ENCODE results near the gene SARS1.

SARS1 gene

DNA sequence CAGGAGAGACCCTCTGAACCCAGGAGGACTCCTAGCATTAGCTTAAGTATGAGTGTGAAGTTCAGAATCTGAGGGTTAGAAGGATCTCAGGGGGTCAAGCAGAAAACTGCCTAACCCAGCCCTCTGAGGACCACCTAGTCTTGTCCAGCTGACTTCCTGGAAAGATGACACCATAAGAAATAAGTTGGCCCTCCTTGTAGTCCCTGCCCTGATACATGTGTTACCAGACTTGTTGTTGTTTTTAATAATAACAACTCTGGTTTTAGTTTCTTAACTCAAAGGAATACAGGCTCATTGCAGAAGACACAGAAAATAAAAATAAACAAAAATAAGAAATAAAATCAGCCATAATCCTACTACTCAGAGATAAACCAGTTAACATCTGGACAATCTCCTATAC is 21.8 kb upstream of the SARS1 start:
- Histone ChIP-seq H3K36me3 (ENCODE audit: control insufficient read depth in 4 of 4, insufficient read depth in 4 of 4, low read length in 3 of 4) (no peaks in the 10 kb centered on the region), H3K9me3 (ENCODE audit: control extremely low read depth in 1 of 5, control insufficient read depth in 4 of 5, insufficient read depth in 2 of 5, low read depth in 1 of 5, low read length in 4 of 5) (no peaks in the 10 kb centered on the region), H3K27me3 (replicated peaks in 2 of 5; ENCODE audit: control insufficient read depth in 4 of 5, insufficient read depth in 5 of 5, low read length in 4 of 5) (peaks cover 0 to 84% (median 32%) of the 10 kb centered on the region in 5 experiments), H3K27ac (ENCODE audit: insufficient read depth in 1 of 2, low read depth in 1 of 2, low read length in 2 of 2, poor library complexity in 1 of 2, severe bottlenecking in 2 of 2) (no peak overlapping the region), H3K4me3 (ENCODE audit: control insufficient read depth in 1 of 7, extremely low read depth in 1 of 7, insufficient read depth in 4 of 7, low read depth in 2 of 7, low read length in 6 of 7) (no peak overlapping the region), H3K4me1 (ENCODE audit: control extremely low read depth in 1 of 4, control insufficient read depth in 4 of 4, insufficient read depth in 4 of 4, low read length in 3 of 4) (no peaks in the 10 kb centered on the region)
- POLR2A ChIA-PET, result no interaction called here
- CTCF ChIA-PET, result interaction anchor here (1.3 to 4.4 kb wide), 4 partner anchors 8 to 18 kb away, joined by 3 to 19 read pairs (median 6); no protein-coding TSS in a partner anchor
- DNase-seq, result no peak

DNA sequence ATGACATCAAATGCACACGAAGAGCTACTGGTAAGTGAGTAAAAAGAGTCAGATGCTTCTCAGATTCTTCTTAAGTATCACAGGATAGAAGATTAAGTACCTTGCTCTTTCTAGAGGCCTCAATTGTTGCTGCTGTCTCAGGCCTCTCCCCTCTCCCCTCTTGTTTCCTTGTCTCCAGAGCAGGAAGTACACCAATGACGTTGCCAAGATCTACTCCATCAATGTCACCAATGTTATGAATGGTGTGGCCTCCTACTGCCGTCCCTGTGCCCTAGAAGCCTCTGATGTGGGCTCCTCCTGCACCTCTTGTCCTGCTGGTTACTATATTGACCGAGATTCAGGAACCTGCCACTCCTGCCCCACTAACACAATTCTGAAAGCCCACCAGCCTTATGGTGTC is 21.3 kb upstream of the SARS1 start:
- CTCF ChIA-PET, result interaction anchor here (1.1 to 4.4 kb wide), 4 partner anchors 11 to 30 kb away, joined by 3 to 19 read pairs (median 6); no protein-coding TSS in a partner anchor
- POLR2A ChIA-PET, result no interaction called here
- H3K4me1 ChIP-seq (ENCODE audit: control extremely low read depth in 1 of 4, control insufficient read depth in 4 of 4, insufficient read depth in 4 of 4, low read length in 3 of 4), result no peaks in the 10 kb centered on the region
- no peak for DNase-seq
- H3K27me3 ChIP-seq (replicated peaks in 2 of 5; ENCODE audit: control insufficient read depth in 4 of 5, insufficient read depth in 5 of 5, low read length in 4 of 5), result peaks cover 0 to 84% (median 30%) of the 10 kb centered on the region in 5 experiments
- 63% methylated on average over 3 of the region's 4 CpGs for WGBS (ENCODE audit: insufficient coverage)
- no peak overlapping the region for H3K27ac ChIP-seq (ENCODE audit: insufficient read depth in 1 of 2, low read depth in 1 of 2, low read length in 2 of 2, poor library complexity in 1 of 2, severe bottlenecking in 2 of 2)
- no peaks in the 10 kb centered on the region for H3K36me3 ChIP-seq (ENCODE audit: control insufficient read depth in 4 of 4, insufficient read depth in 4 of 4, low read length in 3 of 4)
- no peak overlapping the region for H3K4me3 ChIP-seq (ENCODE audit: control insufficient read depth in 1 of 7, extremely low read depth in 1 of 7, insufficient read depth in 4 of 7, low read depth in 2 of 7, low read length in 6 of 7)
- no peaks in the 10 kb centered on the region for H3K9me3 ChIP-seq (ENCODE audit: control extremely low read depth in 1 of 5, control insufficient read depth in 4 of 5, insufficient read depth in 2 of 5, low read depth in 1 of 5, low read length in 4 of 5)

DNA sequence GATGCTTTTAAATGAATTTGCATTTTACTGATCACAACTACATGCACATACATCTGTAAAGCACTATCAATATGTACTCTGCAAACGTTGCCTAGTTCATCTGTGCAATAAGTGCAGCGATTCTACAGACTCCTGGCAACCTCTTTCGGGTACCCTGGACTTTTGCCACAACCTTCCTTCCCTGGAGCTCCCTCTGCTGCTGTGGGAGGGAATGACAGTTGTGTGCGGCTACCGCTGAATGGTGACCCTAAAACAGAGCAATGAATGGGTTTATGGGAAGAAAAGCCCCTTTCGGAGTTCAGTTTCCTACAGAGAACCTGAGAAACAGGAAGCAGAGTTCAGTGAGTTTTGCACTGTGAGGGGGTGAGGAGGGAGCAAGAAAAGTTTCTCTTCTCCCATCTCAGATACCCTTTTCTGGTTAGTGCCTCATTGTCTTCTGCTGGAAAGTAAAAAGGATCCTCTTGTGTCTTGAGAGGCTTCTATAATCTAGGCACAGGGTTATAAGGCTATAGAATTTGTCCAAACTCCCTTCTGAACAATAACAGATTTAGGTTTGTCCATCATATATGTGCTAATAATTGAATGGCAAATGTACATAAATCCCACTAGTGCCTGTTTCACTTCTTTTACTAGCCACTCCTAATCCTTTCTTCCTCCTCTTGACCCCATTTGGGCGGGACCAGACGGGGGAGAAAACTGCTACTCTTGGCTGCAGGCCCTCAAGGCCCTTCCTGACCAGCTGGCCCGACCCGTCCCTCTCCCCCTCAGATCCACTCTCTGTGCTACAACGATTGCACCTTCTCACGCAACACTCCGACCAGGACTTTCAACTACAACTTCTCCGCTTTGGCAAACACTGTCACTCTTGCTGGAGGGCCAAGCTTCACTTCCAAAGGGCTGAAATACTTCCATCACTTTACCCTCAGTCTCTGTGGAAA is 19.8 kb upstream of the SARS1 start:
- CTCF ChIA-PET, result interaction anchor here (0.8 to 4.4 kb wide), 11 partner anchors 9 to 94 kb away, joined by 3 to 19 read pairs (median 3); partner anchors contain the start of gene ELAPOR1
- Histone ChIP-seq H3K4me1 (ENCODE audit: control extremely low read depth in 1 of 4, control insufficient read depth in 4 of 4, insufficient read depth in 4 of 4, low read length in 3 of 4) (no peaks in the 10 kb centered on the region), H3K27ac (ENCODE audit: insufficient read depth in 1 of 2, low read depth in 1 of 2, low read length in 2 of 2, poor library complexity in 1 of 2, severe bottlenecking in 2 of 2) (no peak overlapping the region), H3K4me3 (ENCODE audit: control insufficient read depth in 1 of 7, extremely low read depth in 1 of 7, insufficient read depth in 4 of 7, low read depth in 2 of 7, low read length in 6 of 7) (no peak overlapping the region), H3K36me3 (ENCODE audit: control insufficient read depth in 4 of 4, insufficient read depth in 4 of 4, low read length in 3 of 4) (no peaks in the 10 kb centered on the region), H3K27me3 (replicated peaks in 2 of 5; ENCODE audit: control insufficient read depth in 4 of 5, insufficient read depth in 5 of 5, low read length in 4 of 5) (peaks cover 0 to 84% (median 34%) of the 10 kb centered on the region in 5 experiments), H3K9me3 (ENCODE audit: control extremely low read depth in 1 of 5, control insufficient read depth in 4 of 5, insufficient read depth in 2 of 5, low read depth in 1 of 5, low read length in 4 of 5) (no peaks in the 10 kb centered on the region)
- POLR2A ChIA-PET, result no interaction called here
- DNase-seq, result peak; percentile 51 to 77 (median 69)
- WGBS (ENCODE audit: insufficient coverage), result 48% methylated on average over 8 of the region's 14 CpGs

DNA sequence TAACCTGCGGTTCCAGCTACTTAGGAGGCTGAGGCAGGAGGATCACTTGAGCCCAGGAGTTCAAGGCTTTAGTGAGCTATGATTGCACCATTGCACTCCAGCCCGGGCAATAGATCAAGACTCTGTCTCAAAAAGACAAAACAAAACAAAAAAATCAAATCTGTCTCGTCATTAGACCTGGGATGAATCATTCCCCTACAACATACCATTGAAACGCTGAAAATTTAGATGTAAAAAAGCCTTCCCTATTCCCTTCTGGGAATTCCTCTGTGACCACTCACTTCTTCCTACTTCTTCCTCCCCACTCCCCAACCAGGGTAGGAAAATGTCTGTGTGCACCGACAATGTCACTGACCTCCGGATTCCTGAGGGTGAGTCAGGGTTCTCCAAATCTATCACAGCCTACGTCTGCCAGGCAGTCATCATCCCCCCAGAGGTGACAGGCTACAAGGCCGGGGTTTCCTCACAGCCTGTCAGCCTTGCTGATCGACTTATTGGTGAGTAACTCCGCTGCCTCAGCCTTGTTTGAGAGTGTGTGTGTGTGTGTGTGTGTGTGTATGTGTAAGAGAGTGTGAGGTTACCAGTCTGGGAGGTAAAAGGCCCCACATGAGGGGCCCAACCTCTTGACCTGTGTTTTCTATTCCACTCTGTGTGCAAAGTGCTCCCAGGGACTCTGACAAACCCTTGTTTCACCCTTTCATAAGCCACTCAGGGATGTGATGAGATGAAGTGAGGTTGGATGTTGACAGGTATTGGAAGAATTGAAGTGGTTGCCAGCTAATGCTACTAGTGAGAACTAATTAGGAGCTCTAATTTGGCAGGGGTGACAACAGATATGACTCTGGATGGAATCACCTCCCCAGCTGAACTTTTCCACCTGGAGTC is 16.3 kb upstream of the SARS1 start:
- no peak for DNase-seq
- Histone ChIP-seq H3K4me3 (ENCODE audit: control insufficient read depth in 1 of 7, extremely low read depth in 1 of 7, insufficient read depth in 4 of 7, low read depth in 2 of 7, low read length in 6 of 7) (no peak overlapping the region), H3K27ac (ENCODE audit: insufficient read depth in 1 of 2, low read depth in 1 of 2, low read length in 2 of 2, poor library complexity in 1 of 2, severe bottlenecking in 2 of 2) (no peak overlapping the region), H3K9me3 (ENCODE audit: control extremely low read depth in 1 of 5, control insufficient read depth in 4 of 5, insufficient read depth in 2 of 5, low read depth in 1 of 5, low read length in 4 of 5) (no peaks in the 10 kb centered on the region), H3K27me3 (replicated peaks in 2 of 5; ENCODE audit: control insufficient read depth in 4 of 5, insufficient read depth in 5 of 5, low read length in 4 of 5) (peaks cover 0 to 82% (median 27%) of the 10 kb centered on the region in 5 experiments), H3K4me1 (ENCODE audit: control extremely low read depth in 1 of 4, control insufficient read depth in 4 of 4, insufficient read depth in 4 of 4, low read length in 3 of 4) (peaks cover 2 to 6% (median 4%) of the 10 kb centered on the region in 4 experiments), H3K36me3 (ENCODE audit: control insufficient read depth in 4 of 4, insufficient read depth in 4 of 4, low read length in 3 of 4) (no peaks in the 10 kb centered on the region)
- CTCF ChIA-PET, result interaction anchor here (0.8 to 1.3 kb wide), 2 partner anchors 9 to 36 kb away, joined by 4 to 5 read pairs; no protein-coding TSS in a partner anchor
- POLR2A ChIA-PET, result no interaction called here
- 85% methylated on average over 6 of the region's 10 CpGs for whole genome bisulfite sequencing (ENCODE audit: insufficient coverage)

DNA sequence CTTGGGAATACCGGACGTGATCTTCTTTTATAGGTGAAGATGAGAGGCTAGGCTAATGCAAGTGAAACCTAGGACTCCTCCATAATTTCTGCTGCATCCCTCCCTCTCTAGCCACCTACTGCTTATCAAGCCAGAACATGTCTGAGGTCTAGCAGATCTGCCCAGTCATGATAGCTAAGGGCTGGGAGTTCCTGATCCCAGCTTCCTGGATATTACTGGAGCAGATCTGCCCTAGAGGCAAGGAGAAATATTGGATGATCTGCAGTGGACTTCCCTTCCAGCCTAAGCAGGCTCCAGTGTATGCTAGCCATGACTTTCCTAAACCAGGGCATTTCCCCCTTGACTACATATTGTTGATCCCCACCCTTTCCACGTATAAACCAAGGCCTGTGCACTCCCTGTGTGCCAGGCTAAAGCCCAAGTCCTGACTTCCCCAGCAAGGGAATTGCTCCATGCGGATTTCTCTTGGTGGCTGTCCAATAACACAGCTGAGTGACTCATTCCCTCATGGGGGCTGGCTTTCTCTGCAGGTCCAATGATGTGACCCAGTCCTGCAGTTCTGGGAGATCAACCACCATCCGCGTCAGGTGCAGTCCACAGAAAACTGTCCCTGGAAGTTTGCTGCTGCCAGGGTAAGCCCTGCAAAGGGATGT is 15.5 kb upstream of the SARS1 start:
- H3K36me3 ChIP-seq (ENCODE audit: control insufficient read depth in 4 of 4, insufficient read depth in 4 of 4, low read length in 3 of 4), result no peaks in the 10 kb centered on the region
- ChIA-PET CTCF (interaction anchor here (0.8 to 1.4 kb wide), 3 partner anchors 10 to 86 kb away, joined by 3 to 5 read pairs (median 4); a partner anchor contains a TSS), POLR2A (no interaction called here)
- peaks cover 2 to 6% (median 4%) of the 10 kb centered on the region in 4 experiments for H3K4me1 ChIP-seq (ENCODE audit: control extremely low read depth in 1 of 4, control insufficient read depth in 4 of 4, insufficient read depth in 4 of 4, low read length in 3 of 4)
- no peaks in the 10 kb centered on the region for H3K9me3 ChIP-seq (ENCODE audit: control extremely low read depth in 1 of 5, control insufficient read depth in 4 of 5, insufficient read depth in 2 of 5, low read depth in 1 of 5, low read length in 4 of 5)
- WGBS (ENCODE audit: insufficient coverage), result 100% methylated on average over 3 of the region's 6 CpGs
- peaks cover 0 to 82% (median 28%) of the 10 kb centered on the region in 5 experiments for H3K27me3 ChIP-seq (replicated peaks in 2 of 5; ENCODE audit: control insufficient read depth in 4 of 5, insufficient read depth in 5 of 5, low read length in 4 of 5)
- no peak overlapping the region for H3K4me3 ChIP-seq (ENCODE audit: control insufficient read depth in 1 of 7, extremely low read depth in 1 of 7, insufficient read depth in 4 of 7, low read depth in 2 of 7, low read length in 6 of 7)
- no peak overlapping the region for H3K27ac ChIP-seq (ENCODE audit: insufficient read depth in 1 of 2, low read depth in 1 of 2, low read length in 2 of 2, poor library complexity in 1 of 2, severe bottlenecking in 2 of 2)
- DNase-seq, result no peak

DNA sequence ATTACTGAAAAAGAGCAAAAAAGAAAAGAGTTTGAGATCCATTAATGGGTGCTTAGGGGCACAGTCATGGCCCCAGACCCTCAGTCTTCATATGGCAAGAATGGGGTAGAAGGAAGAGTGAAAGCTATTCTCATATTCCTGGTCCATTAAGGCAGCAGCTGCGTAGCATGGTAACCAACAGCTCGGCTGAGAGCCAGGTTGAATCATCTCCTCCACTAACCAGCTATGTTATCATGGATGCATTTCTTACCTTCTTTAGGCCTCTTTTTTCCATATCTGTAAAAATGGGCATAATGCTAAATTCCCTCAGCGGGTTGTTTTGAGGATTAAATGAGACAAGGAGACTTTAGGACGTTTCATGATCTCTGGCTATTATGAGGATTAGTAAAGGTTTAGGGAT is 15.0 kb upstream of the SARS1 start:
- POLR2A ChIA-PET, result no interaction called here
- CTCF ChIA-PET, result interaction anchor here (0.6 to 1.4 kb wide), 5 partner anchors 7 to 247 kb away, joined by 3 to 7 read pairs (median 3); a partner anchor contains a TSS
- H3K27me3 ChIP-seq (replicated peaks in 2 of 5; ENCODE audit: control insufficient read depth in 4 of 5, insufficient read depth in 5 of 5, low read length in 4 of 5), result peaks cover 0 to 80% (median 31%) of the 10 kb centered on the region in 5 experiments
- H3K4me1 ChIP-seq (ENCODE audit: control extremely low read depth in 1 of 4, control insufficient read depth in 4 of 4, insufficient read depth in 4 of 4, low read length in 3 of 4), result peaks cover 2 to 6% (median 4%) of the 10 kb centered on the region in 4 experiments
- WGBS (ENCODE audit: insufficient coverage), result 88% methylated on average over 4 of the region's 4 CpGs
- no peak overlapping the region for H3K27ac ChIP-seq (ENCODE audit: insufficient read depth in 1 of 2, low read depth in 1 of 2, low read length in 2 of 2, poor library complexity in 1 of 2, severe bottlenecking in 2 of 2)
- no peaks in the 10 kb centered on the region for H3K36me3 ChIP-seq (ENCODE audit: control insufficient read depth in 4 of 4, insufficient read depth in 4 of 4, low read length in 3 of 4)
- DNase-seq, result no peak
- H3K9me3 ChIP-seq (ENCODE audit: control extremely low read depth in 1 of 5, control insufficient read depth in 4 of 5, insufficient read depth in 2 of 5, low read depth in 1 of 5, low read length in 4 of 5), result no peaks in the 10 kb centered on the region
- no peak overlapping the region for H3K4me3 ChIP-seq (ENCODE audit: control insufficient read depth in 1 of 7, extremely low read depth in 1 of 7, insufficient read depth in 4 of 7, low read depth in 2 of 7, low read length in 6 of 7)
